B cell (primary cell): ENCODE results near the gene NOA1. TPM values are rescaled to one million over a fixed set of nuclear protein-coding genes. Genes with fewer than 3 reads are reported as not detected.

ENCODE experiments used
- ATAC-seq: fragments of 200-7000 bp; cut with Tn5 transposase; one replicate; pipeline ENCODE4 v1.10.0; 2021; ENCODE audit warnings: low read depth, mild to moderate bottlenecking, moderate number of reproducible peaks, moderate library complexity
- CTCF ChIA-PET: fragments of 350-600 bp; sonication (Branson Sonifier 250); formaldehyde crosslinking; loops from one replicate; lab custom pipeline; 2021; ENCODE audit warnings: antibody characterized with exemption, inconsistent platforms; lab: Charles Lee
- POLR2A ChIA-PET: fragments of 350-600 bp; sonication (Branson Sonifier 250); formaldehyde crosslinking; loops from one replicate; lab custom pipeline; 2021; ENCODE audit warnings: antibody characterized with exemption; lab: Charles Lee
- DNase-seq: peaks from one replicate; pipeline ENCODE4 v3.0.0; 2013
- H2AFZ ChIP-seq: 2 replicates; pipeline ENCODE4 v1.6.1; 2012; ENCODE audit warnings: mild to moderate bottlenecking, low read depth, low read length; ENCODE audit not compliant: insufficient read depth, poor library complexity, severe bottlenecking
- H3K27ac ChIP-seq, 2 donors: 1 replicate in 1 of 2; 2 replicates in 1 of 2; pipeline ENCODE4 v1.5.1; 2012 to 2013; ENCODE audit warnings: low read length in 2 of 2, mild to moderate bottlenecking in 2 of 2, moderate library complexity in 1 of 2
- H3K27me3 ChIP-seq, 4 experiments: fragments of 200-600 bp in 1 of 4; sonication (generic) in 1 of 4; replicated peaks in 1 of 4; 1 replicate in 2 of 4; 2 replicates in 2 of 4; pipeline versions ENCODE4 v1.6.1 to v1.7.0; 2013 to 2016; ENCODE audit warnings: low read length in 3 of 4, mild to moderate bottlenecking in 2 of 4, mixed read lengths in 1 of 4, moderate library complexity in 1 of 4; ENCODE audit not compliant: insufficient read depth in 4 of 4, control insufficient read depth in 3 of 4; ENCODE audit errors: control extremely low read depth in 1 of 4
- H3K36me3 ChIP-seq, 2 experiments: replicated peaks in 1 of 2; 1 replicate in 1 of 2; 2 replicates in 1 of 2; pipeline versions ENCODE4 v1.6.1 to v1.7.1; 2013; ENCODE audit warnings: low read length in 1 of 2; ENCODE audit not compliant: insufficient read depth in 2 of 2, control insufficient read depth in 1 of 2; ENCODE audit errors: control extremely low read depth in 1 of 2, extremely low read depth in 1 of 2
- H3K4me1 ChIP-seq, 2 donors: fragments of 200-600 bp in 1 of 2; sonication (generic) in 1 of 2; 1 replicate in 1 of 2; 2 replicates in 1 of 2; pipeline versions ENCODE4 v1.5.1 to v1.6.1; 2013 to 2017; ENCODE audit warnings: low read length in 2 of 2; ENCODE audit not compliant: control insufficient read depth in 2 of 2, insufficient read depth in 2 of 2
- H3K4me2 ChIP-seq: replicated peaks from 2 replicates; pipeline ENCODE3; 2012; ENCODE audit warnings: mild to moderate bottlenecking, low read depth, low read length; ENCODE audit not compliant: poor library complexity, severe bottlenecking
- H3K4me3 ChIP-seq, 5 experiments: fragments of 200-600 bp in 1 of 5; sonication (generic) in 1 of 5; 1 replicate in 3 of 5; 2 replicates in 2 of 5; pipeline versions ENCODE4 v1.5.1 to v1.7.0; 2011 to 2016; ENCODE audit warnings: low read length in 4 of 5, mild to moderate bottlenecking in 4 of 5, low read depth in 2 of 5, control low read depth in 1 of 5, moderate library complexity in 1 of 5; ENCODE audit not compliant: insufficient read depth in 1 of 5; ENCODE audit errors: control extremely low read depth in 1 of 5, extremely low read depth in 1 of 5
- H3K79me2 ChIP-seq: fragments of 200-600 bp; sonication (generic); one replicate; pipeline ENCODE4 v1.6.0; 2016; ENCODE audit warnings: low read length; ENCODE audit not compliant: control insufficient read depth, insufficient read depth
- H3K9ac ChIP-seq: fragments of 200-600 bp; sonication (generic); 2 replicates; pipeline ENCODE4 v1.6.1; 2017; ENCODE audit warnings: mild to moderate bottlenecking, low read length, moderate library complexity
- H3K9me3 ChIP-seq, 3 donors: one replicate each; pipeline versions ENCODE4 v1.6.1 to v1.7.1; 2013; ENCODE audit warnings: low read length in 2 of 3; ENCODE audit not compliant: control insufficient read depth in 2 of 3, insufficient read depth in 1 of 3; ENCODE audit errors: control extremely low read depth in 1 of 3
- H4K20me1 ChIP-seq: 2 replicates; pipeline ENCODE4 v1.6.0; 2012; ENCODE audit warnings: mild to moderate bottlenecking, low read length; ENCODE audit not compliant: insufficient read depth, control insufficient read depth, poor library complexity, severe bottlenecking
- H3K27ac Mint-ChIP-seq: one replicate; pipeline ENCODE4 v1.8.0; 2021; ENCODE audit warnings: mixed read lengths
- H3K27me3 Mint-ChIP-seq: one replicate; pipeline ENCODE4 v1.8.0; 2021; ENCODE audit warnings: mixed read lengths
- H3K4me1 Mint-ChIP-seq: one replicate; pipeline ENCODE4 v1.8.0; 2021; ENCODE audit warnings: mixed read lengths
- H3K4me3 Mint-ChIP-seq: one replicate; pipeline ENCODE4 v1.8.0; 2021; ENCODE audit warnings: mixed read lengths
- H3K9me3 Mint-ChIP-seq: one replicate; pipeline ENCODE4 v1.8.0; 2022; ENCODE audit warnings: mixed read lengths; ENCODE audit not compliant: insufficient read depth
- EZH2 ChIP-seq: IDR thresholded peaks from 2 replicates; pipeline ENCODE4 v1.6.1; 2012; ENCODE audit warnings: borderline replicate concordance, low read depth, mild to moderate bottlenecking, moderate library complexity, low read length; ENCODE audit not compliant: insufficient read depth, poor library complexity, severe bottlenecking
- WGBS: methylation state at CpG from one replicate; pipeline ENCODE4 v1.1.5; 2013; ENCODE audit warnings: missing lambda C conversion rate; ENCODE audit not compliant: insufficient coverage; 5-methylcytosine and 5-hydroxymethylcytosine counted together
- intact Hi-C: fragments of 100-400 bp; cut with micrococcal nuclease; formaldehyde crosslinking; loops from one replicate; pipeline ENCODE4 v1.10.0; 2022
- polyA plus RNA-seq: library from polyadenylated mRNA; depleted of rRNA; stranded (reverse); fragments of >200 nt; gene quantifications from 2 replicates; pipeline ENCODE4 v1.2.3, GENCODE V29; 2012
- small RNA-seq: library from RNA; depleted of rRNA; stranded (forward); fragments of <200 nt; gene quantifications from one replicate; pipeline ENCODE3, GENCODE V24; 2012; ENCODE audit warnings: low replicate concordance, low read depth; ENCODE audit not compliant: insufficient read length
- total RNA-seq, 2 donors: library from RNA; stranded (reverse); fragments of 120-200 nt in 1 of 2; gene quantifications; 1 replicate in 1 of 2; 2 replicates in 1 of 2; pipeline versions ENCODE4 v1.2.3 to v1.2.4, GENCODE V29; 2013 to 2022
- TF ChIP-seq, protein P1 (sequence below): fragments of 200-600 bp; IDR thresholded peaks from one replicate; pipeline ENCODE4 v1.8.0; 2022; ENCODE audit warnings: antibody characterized with exemption, mild to moderate bottlenecking

NOA1 gene
- total and polyA plus RNA-seq, 2 donors (not counting 1 experiment from before 2014, with no cell fraction given), result 17.4 to 22.7 TPM

- no peak overlapping the region for H2AFZ ChIP-seq
- H3K27me3 Mint-ChIP-seq, result no peaks in the 10 kb centered on the region
- peak overlapping the region; percentile 13 for H3K27ac Mint-ChIP-seq
- POLR2A ChIA-PET, result no interaction called here
- H3K4me1 Mint-ChIP-seq, result peaks cover 55% of the 10 kb centered on the region
- CTCF ChIA-PET, result no interaction called here
- peaks cover 1 to 12% of the 10 kb centered on the region in 2 experiments for H3K36me3 ChIP-seq
- H3K4me3 ChIP-seq, result no peak overlapping the region
- peaks cover 37 to 39% of the 10 kb centered on the region in 2 donors for H3K4me1 ChIP-seq
- H3K4me3 Mint-ChIP-seq, result peak overlapping the region; percentile 38
- WGBS, result no CpG with 5 or more reads among the region's 3 CpGs
- no peaks in the 10 kb centered on the region for H3K9me3 ChIP-seq
- peaks cover 92% of the 10 kb centered on the region for H3K79me2 ChIP-seq
- H4K20me1 ChIP-seq, result peaks cover 70% of the 10 kb centered on the region
- intact Hi-C loops, result no loop called here
- H3K9ac ChIP-seq, result no peak overlapping the region
- H3K27me3 ChIP-seq, result no peaks in the 10 kb centered on the region
- H3K9me3 Mint-ChIP-seq, result no peaks in the 10 kb centered on the region
- peak overlapping the region in 1 of 2 donors; percentile 41 for H3K27ac ChIP-seq
- ATAC-seq, result no peak
- DNase-seq, result no peak
- TF ChIP-seq EZH2, result no peak
- TF ChIP-seq, protein P1, sequence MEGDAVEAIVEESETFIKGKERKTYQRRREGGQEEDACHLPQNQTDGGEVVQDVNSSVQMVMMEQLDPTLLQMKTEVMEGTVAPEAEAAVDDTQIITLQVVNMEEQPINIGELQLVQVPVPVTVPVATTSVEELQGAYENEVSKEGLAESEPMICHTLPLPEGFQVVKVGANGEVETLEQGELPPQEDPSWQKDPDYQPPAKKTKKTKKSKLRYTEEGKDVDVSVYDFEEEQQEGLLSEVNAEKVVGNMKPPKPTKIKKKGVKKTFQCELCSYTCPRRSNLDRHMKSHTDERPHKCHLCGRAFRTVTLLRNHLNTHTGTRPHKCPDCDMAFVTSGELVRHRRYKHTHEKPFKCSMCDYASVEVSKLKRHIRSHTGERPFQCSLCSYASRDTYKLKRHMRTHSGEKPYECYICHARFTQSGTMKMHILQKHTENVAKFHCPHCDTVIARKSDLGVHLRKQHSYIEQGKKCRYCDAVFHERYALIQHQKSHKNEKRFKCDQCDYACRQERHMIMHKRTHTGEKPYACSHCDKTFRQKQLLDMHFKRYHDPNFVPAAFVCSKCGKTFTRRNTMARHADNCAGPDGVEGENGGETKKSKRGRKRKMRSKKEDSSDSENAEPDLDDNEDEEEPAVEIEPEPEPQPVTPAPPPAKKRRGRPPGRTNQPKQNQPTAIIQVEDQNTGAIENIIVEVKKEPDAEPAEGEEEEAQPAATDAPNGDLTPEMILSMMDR, result no peak
- H3K4me2 ChIP-seq, result no peak overlapping the region
Observed at GRCh38 chr4:56914336-56914735, 63.1 kb downstream of the NOA1 start.

Small RNA genes within 50 kb of the gene (small RNA-seq; reads per million reads assigned to genes)
- gene RNU6-998P, result not detected

Other genes starting within 250 kb of the NOA1 start
- gene SPINK2, start 155.9 kb downstream of the NOA1 start, total RNA-seq, result 0.63 and 0.94 TPM in 2 replicates
- gene SPINK2, start 155.9 kb downstream of the NOA1 start, polyA plus RNA-seq, result 1.7 and 4.9 TPM in 2 replicates
- gene REST, start 69.7 kb downstream of the NOA1 start, total RNA-seq, result 59.4 and 61.1 TPM in 2 replicates
- 6.2 and 10.7 TPM in 2 replicates for gene REST, start 69.7 kb downstream of the NOA1 start, polyA plus RNA-seq
- gene POLR2B, start 1.3 kb upstream of the NOA1 start, total RNA-seq, result 108 and 110 TPM in 2 replicates
- gene POLR2B, start 1.3 kb upstream of the NOA1 start, polyA plus RNA-seq, result 37.5 and 48.8 TPM in 2 replicates
- gene IGFBP7, start 132.8 kb upstream of the NOA1 start, total RNA-seq, result not detected in 2 replicates
- 0.37 and 0.50 TPM in 2 replicates for gene IGFBP7, start 132.8 kb upstream of the NOA1 start, polyA plus RNA-seq